Right lobe of liver (tissue), 6 donors: ENCODE results near the gene NGF. TPM values are rescaled to one million over a fixed set of nuclear protein-coding genes. Genes with fewer than 3 reads are reported as not detected.

Experiments used
- ATAC-seq, 4 donors: fragments of 200-7000 bp; cut with Tn5 transposase; one replicate each; pipeline ENCODE4 v1.9.1; 2020; ENCODE audit warnings: mild to moderate bottlenecking in 4 of 4, moderate library complexity in 4 of 4
- DNase-seq, 3 donors: peaks; one replicate each; pipeline ENCODE4 v3.0.0-alpha.2; 2020
- H3K27ac ChIP-seq, 3 donors: fragments of 200-600 bp; one replicate each; pipeline ENCODE4 v1.8.0; 2022
- H3K27me3 ChIP-seq, 2 donors: fragments of 200-600 bp; one replicate each; pipeline ENCODE4 v1.8.0; 2022
- H3K36me3 ChIP-seq, 4 donors: fragments of 200-600 bp; sonication (generic) in 1 of 4; one replicate each; pipeline versions ENCODE4 v1.5.1 to v1.8.0; 2017 to 2022; ENCODE audit warnings: control low read depth in 1 of 4
- H3K4me1 ChIP-seq, 4 donors: fragments of 200-600 bp; sonication (generic) in 1 of 4; one replicate each; pipeline versions ENCODE4 v1.5.1 to v1.8.0; 2017 to 2022; ENCODE audit warnings: control low read depth in 1 of 4
- H3K4me3 ChIP-seq, 3 donors: fragments of 200-600 bp; one replicate each; pipeline ENCODE4 v1.8.0; 2022
- H3K9me3 ChIP-seq, 4 donors: fragments of 200-600 bp; sonication (generic) in 1 of 4; one replicate each; pipeline versions ENCODE4 v1.5.1 to v1.8.0; 2017 to 2022; ENCODE audit warnings: control low read depth in 1 of 4
- CTCF ChIP-seq, 4 donors: fragments of 200-600 bp in 3 of 4; fragments of 450-650 bp in 1 of 4; IDR thresholded peaks; one replicate each; pipeline versions ENCODE4 v1.5.1 to v1.8.0; 2016 to 2022; ENCODE audit warnings: antibody characterized with exemption in 4 of 4, mild to moderate bottlenecking in 2 of 4
- POLR2A ChIP-seq: fragments of 450-650 bp; IDR thresholded peaks from one replicate; pipeline ENCODE4 v1.6.1; 2017; ENCODE audit warnings: antibody characterized with exemption, mild to moderate bottlenecking
- WGBS: methylation state at CpG from one replicate; pipeline ENCODE4 v1.1.6; 2018; ENCODE audit warnings: low coverage, low lambda C conversion rate; ENCODE audit not compliant: insufficient coverage; ENCODE audit errors: missing lambda C conversion rate; 5-methylcytosine and 5-hydroxymethylcytosine counted together
- intact Hi-C, 2 donors: fragments of 100-400 bp; cut with DNase I; formaldehyde crosslinking; loops; one replicate each; pipeline versions ENCODE4 v1.11.2 to v1.14.1; 2022
- total RNA-seq, 6 experiments: library from RNA; depleted of rRNA in 2 of 6; stranded (reverse); fragments of >200 nt in 2 of 6; fragmentation: NEBNext Ultra II Directional in 3 of 6; extraction: Animal tissue kit (Norgen Biotek cat#: 25700) in 3 of 6; gene quantifications; one replicate each; pipeline versions ENCODE4 v1.1.0 to v1.2.4, GENCODE V29; 2016 to 2023
- donor health status: DM: no; HTN: yes; CAD: no.
- donor health status: DM: no; HTN: no; CAD: no.
- donor health status: DM: no; HTN: no; CAD: no.
- donor health status: DM: no; HTN: yes; CAD: no.
- donor health status: DM: no; HTN: yes; CAD: no.

The NGF gene
- total RNA-seq, 6 experiments from 2014 or later: 0.22 to 1.3 (median 0.49) TPM

- Histone ChIP-seq H3K27me3 (no peaks in the 10 kb centered on the region), H3K9me3 (no peaks in the 10 kb centered on the region), H3K27ac (no peak overlapping the region), H3K36me3 (no peaks in the 10 kb centered on the region), H3K4me1 (no peaks in the 10 kb centered on the region), H3K4me3 (no peak overlapping the region)
- 63% methylated on average over 7 of the region's 8 CpGs for WGBS
- DNase-seq (no peak), ATAC-seq (no peak)
- intact Hi-C loops: no loop called here
- TF ChIP-seq CTCF (IDR thresholded peaks at IDR 0.05) (no peak), POLR2A (no peak)
Observed at GRCh38 chr1:115301438-115302020, 36.5 kb downstream of the NGF start.

GRCh38 chr1:115300087-115300876 is 37.8 kb downstream of the NGF start:
- Histone ChIP-seq H3K9me3 (no peaks in the 10 kb centered on the region), H3K4me3 (no peak overlapping the region), H3K4me1 (no peaks in the 10 kb centered on the region), H3K36me3 (no peaks in the 10 kb centered on the region), H3K27ac (no peak overlapping the region), H3K27me3 (no peaks in the 10 kb centered on the region)
- TF ChIP-seq CTCF (IDR thresholded peaks at IDR 0.05): no peak
- no peak for TF ChIP-seq POLR2A
- WGBS: 37% methylated on average over 7 of the region's 8 CpGs
- no peak for ATAC-seq
- no peak for DNase-seq
- intact Hi-C loops: no loop called here

GRCh38 chr1:115299266-115299665 is 38.8 kb downstream of the NGF start:
- ATAC-seq (no peak), DNase-seq (no peak)
- Histone ChIP-seq H3K27me3 (no peaks in the 10 kb centered on the region), H3K36me3 (no peaks in the 10 kb centered on the region), H3K27ac (no peak overlapping the region), H3K4me1 (no peaks in the 10 kb centered on the region), H3K4me3 (no peak overlapping the region), H3K9me3 (no peaks in the 10 kb centered on the region)
- WGBS: no CpG with 5 or more reads among the region's 2 CpGs
- intact Hi-C loops: no loop called here
- TF ChIP-seq CTCF (IDR thresholded peaks at IDR 0.05) (no peak), POLR2A (no peak)

- H3K4me1 ChIP-seq: no peaks in the 10 kb centered on the region
- no peak overlapping the region for H3K4me3 ChIP-seq
- no peak for ATAC-seq
- H3K36me3 ChIP-seq: no peaks in the 10 kb centered on the region
- no peak for DNase-seq
- intact Hi-C loops: no loop called here
- WGBS: 65% methylated on average over 2 of the region's 2 CpGs
- H3K9me3 ChIP-seq: no peaks in the 10 kb centered on the region
- no peak overlapping the region for H3K27ac ChIP-seq
- TF ChIP-seq CTCF (IDR thresholded peaks at IDR 0.05) (no peak), POLR2A (no peak)
- H3K27me3 ChIP-seq: no peaks in the 10 kb centered on the region
Observed at GRCh38 chr1:115296981-115297380, 41.1 kb downstream of the NGF start.
